GM19240 (cell line): Measurements from ENCODE around the gene PNPT1.
"Not testable (repeated sequence)": the region's sequence is repeated elsewhere in the genome, so short reads cannot be mapped to it uniquely, and the experiment has no call there.

Source experiments
- DNase-seq: peaks from one replicate; pipeline ENCODE4 v3.0.0; 2011; ENCODE audit warnings: low spot score; ENCODE audit not compliant: insufficient read length

Gene PNPT1

GRCh38 chr2:55598056-55598795 lies 95.4 kb downstream of the PNPT1 start:
- DNase-seq: no peak

GRCh38 chr2:55596795-55597194 lies 96.8 kb downstream of the PNPT1 start:
- DNase-seq: not testable (repeated sequence)

GRCh38 chr2:55595536-55595935 lies 98.1 kb downstream of the PNPT1 start:
- DNase-seq: no peak

GRCh38 chr2:55592130-55592529 lies 101.5 kb downstream of the PNPT1 start:
- DNase-seq: no peak

GRCh38 chr2:55590810-55591440 lies 102.7 kb downstream of the PNPT1 start:
- no peak for DNase-seq

- no peak for DNase-seq
Measured at GRCh38 chr2:55585451-55586080, 108.1 kb downstream of the PNPT1 start.
